ENCODE data around the gene GRAPL.
"Not testable (repeated sequence)": the region's sequence is repeated elsewhere in the genome, so short reads cannot be mapped to it uniquely, and the experiment has no call there.

GRAPL gene

DNA sequence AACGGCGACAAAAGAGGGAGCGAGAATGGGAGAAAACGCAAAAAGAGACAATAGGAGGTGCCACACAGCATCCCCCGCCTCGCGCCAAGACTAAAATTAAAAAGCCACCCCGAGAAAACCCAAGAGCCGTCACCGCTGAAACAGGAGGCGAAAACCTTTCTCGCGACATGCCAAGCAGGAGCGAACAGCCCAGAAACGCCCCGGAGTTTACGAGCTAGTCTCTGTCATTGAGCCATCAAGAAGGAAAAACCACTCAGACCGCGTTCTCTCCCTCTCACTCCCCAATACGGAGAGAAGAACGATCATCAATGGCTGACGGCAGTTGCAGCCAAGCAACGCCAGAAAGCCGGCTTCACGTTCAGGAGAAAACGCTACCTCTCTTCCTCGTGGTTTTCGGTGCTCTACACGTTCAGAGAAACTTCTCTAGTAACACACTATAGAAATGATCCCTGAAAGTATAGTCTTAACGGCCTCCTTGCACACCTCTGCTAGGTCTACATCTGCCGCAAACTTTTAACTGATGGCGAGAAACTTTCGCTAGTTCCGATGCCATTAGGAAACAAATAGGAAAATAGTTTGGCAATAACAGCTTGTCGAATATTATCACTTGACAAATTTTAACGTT, 62.5 kb downstream of the GRAPL start:
- not testable (repeated sequence) for DNase-seq

DNA sequence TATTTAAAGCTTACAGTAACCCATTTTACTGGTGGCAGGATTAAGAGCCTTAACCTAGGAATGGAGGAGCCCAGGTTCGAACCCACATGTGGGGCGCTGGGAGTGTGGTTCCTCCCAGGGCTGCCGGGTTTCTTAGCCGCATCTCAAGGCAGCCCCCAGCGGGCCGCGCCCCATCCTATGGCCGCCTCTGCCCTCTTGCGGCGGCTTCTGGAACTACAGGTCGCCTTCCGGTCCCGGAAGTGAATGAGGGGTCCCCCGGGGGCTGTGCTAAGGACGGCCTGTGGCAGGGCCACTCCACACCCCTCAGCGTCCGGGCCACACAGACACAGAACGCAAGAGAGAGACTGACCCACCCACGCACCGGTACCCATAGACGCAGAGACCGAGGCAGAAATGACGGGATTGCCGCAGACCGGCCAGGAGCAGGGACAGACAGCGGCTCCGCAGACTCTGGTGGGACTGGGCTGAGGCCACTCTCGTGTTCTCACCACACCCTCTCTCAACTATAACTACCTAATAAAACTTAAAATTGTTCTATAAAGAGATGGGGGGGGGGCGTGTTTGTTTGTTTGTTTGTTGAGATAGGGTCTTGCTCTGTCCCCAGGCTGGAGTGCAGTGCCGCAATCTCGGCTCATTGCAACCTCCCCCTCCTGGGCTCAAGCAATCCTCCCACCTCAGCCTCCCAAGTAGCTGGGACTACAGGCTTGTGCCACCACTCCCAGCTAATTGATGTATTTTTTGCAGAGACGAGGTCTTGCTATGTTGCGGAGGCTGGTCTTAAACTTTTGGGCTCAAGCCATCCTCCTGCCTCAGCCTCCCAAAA, 69.2 kb downstream of the GRAPL start:
- not testable (repeated sequence) for DNase-seq

DNA sequence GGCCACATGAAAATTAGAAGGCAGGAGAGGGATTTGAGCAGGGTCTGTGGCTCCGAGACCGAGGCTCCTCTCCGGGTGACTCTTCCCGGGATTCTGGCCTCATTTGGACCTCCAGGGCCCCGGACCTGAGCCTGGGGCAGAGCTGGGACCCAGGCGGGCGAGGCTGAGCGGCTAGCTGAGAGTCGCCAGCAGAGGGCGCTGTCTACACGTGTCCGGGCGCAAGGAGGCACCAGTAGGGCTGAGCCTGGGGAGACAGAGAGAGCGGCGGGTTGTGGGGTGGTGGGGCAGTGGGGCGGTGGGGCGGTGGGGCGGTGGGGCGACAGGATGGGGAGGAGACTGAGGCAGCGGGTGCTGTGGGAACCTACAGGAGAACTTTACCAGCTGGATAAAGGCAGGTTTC, 75.1 kb downstream of the GRAPL start:
- DNase-seq = not testable (repeated sequence)

DNA sequence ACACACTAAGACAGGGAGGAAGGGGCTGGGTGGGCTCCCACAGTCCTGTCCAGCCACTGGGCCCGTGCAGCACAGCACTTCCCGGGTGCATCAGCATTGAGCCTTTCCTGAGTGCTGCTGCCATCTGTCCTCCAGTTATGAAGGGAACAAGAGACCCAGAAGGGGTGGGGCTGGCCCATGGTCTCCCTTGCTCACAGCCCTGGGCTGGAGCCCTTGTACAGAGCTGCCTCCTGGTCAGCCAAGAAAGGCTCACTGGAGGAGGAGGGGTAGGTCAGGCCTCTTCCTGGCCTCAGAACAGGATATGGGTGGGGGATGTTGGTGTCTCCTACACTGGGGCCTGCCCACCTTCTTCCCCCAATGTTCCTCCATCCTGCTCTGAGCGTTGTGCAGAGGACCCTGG, 76.0 kb downstream of the GRAPL start:
- DNase-seq = not testable (repeated sequence)

Measured in MV-4-11 (cell line).